Neural progenitor cell (in vitro differentiated cells): ENCODE measurements around the gene PRKAR1A. TPM values are rescaled to one million over a fixed set of nuclear protein-coding genes. Genes with fewer than 3 reads are reported as not detected.

Source experiments
- DNase-seq: peaks from one replicate; pipeline ENCODE4 v3.0.0-alpha.2; 2016; ENCODE audit warnings: low spot score
- H2AFZ ChIP-seq: fragments of 200-600 bp; sonication (generic); replicated peaks from 2 replicates; pipeline ENCODE4 v1.6.1; 2016; ENCODE audit warnings: antibody characterized with exemption
- H3F3A ChIP-seq: fragments of 200-600 bp; sonication (generic); 2 replicates; pipeline ENCODE4 v1.6.1; 2016; ENCODE audit warnings: antibody characterized with exemption, low read depth
- H3K27ac ChIP-seq: fragments of 200-600 bp; sonication (generic); 2 replicates; pipeline ENCODE4 v1.5.1; 2016; ENCODE audit warnings: mild to moderate bottlenecking
- H3K27me3 ChIP-seq: fragments of 200-600 bp; sonication (generic); 2 replicates; pipeline ENCODE4 v1.6.1; 2016; ENCODE audit warnings: mild to moderate bottlenecking, moderate library complexity
- H3K36me3 ChIP-seq: fragments of 200-600 bp; sonication (generic); 2 replicates; pipeline ENCODE4 v1.5.1; 2016
- H3K4me1 ChIP-seq: fragments of 200-600 bp; sonication (generic); 2 replicates; pipeline ENCODE4 v1.6.1; 2016; ENCODE audit warnings: mixed run types
- H3K4me2 ChIP-seq: fragments of 200-600 bp; sonication (generic); 2 replicates; pipeline ENCODE4 v1.6.1; 2016
- H3K4me3 ChIP-seq: fragments of 200-600 bp; sonication (generic); 2 replicates; pipeline ENCODE4 v1.5.1; 2016
- H3K79me2 ChIP-seq: fragments of 200-600 bp; sonication (generic); 2 replicates; pipeline ENCODE4 v1.6.1; 2016; ENCODE audit warnings: low read depth
- H3K9ac ChIP-seq: fragments of 200-600 bp; sonication (generic); 2 replicates; pipeline ENCODE4 v1.6.1; 2016
- H3K9me3 ChIP-seq: fragments of 200-600 bp; sonication (generic); 2 replicates; pipeline ENCODE4 v1.5.1; 2016; ENCODE audit warnings: low read depth
- H4K20me1 ChIP-seq: fragments of 200-600 bp; sonication (generic); 2 replicates; pipeline ENCODE4 v1.6.1; 2016; ENCODE audit warnings: low read depth
- H3K27ac Mint-ChIP-seq: 3 replicates; pipeline ENCODE4 v1.8.0; 2021; ENCODE audit warnings: mixed read lengths
- H3K27me3 Mint-ChIP-seq: 2 replicates; pipeline ENCODE4 v1.8.0; 2022; ENCODE audit warnings: low read depth, mild to moderate bottlenecking, inconsistent platforms, moderate library complexity, mixed read lengths; ENCODE audit not compliant: insufficient read depth
- H3K36me3 Mint-ChIP-seq: 3 replicates; pipeline ENCODE4 v1.8.0; 2021; ENCODE audit warnings: mixed read lengths
- H3K4me1 Mint-ChIP-seq: 3 replicates; pipeline ENCODE4 v1.8.0; 2021; ENCODE audit warnings: mixed read lengths
- H3K4me3 Mint-ChIP-seq: 3 replicates; pipeline ENCODE4 v1.8.0; 2021; ENCODE audit warnings: mild to moderate bottlenecking, moderate library complexity, mixed read lengths
- H3K9me3 Mint-ChIP-seq: 3 replicates; pipeline ENCODE4 v1.8.0; 2020; ENCODE audit warnings: mixed read lengths
- CTCF ChIP-seq: fragments of 200-600 bp; sonication (generic); IDR thresholded peaks from 2 replicates; pipeline ENCODE4 v1.5.1; 2017; ENCODE audit warnings: antibody characterized with exemption, mild to moderate bottlenecking
- EZH2 ChIP-seq: fragments of 200-600 bp; sonication (generic); IDR thresholded peaks from 2 replicates; pipeline ENCODE4 v1.6.1; 2017; ENCODE audit warnings: antibody characterized with exemption, mild to moderate bottlenecking, moderate library complexity
- EZH2phosphoT487 ChIP-seq: fragments of 200-600 bp; sonication (generic); IDR thresholded peaks from 2 replicates; pipeline ENCODE4 v1.6.1; 2017; ENCODE audit warnings: antibody characterized with exemption
- total RNA-seq: library from RNA; depleted of rRNA; stranded (reverse); fragments of >200 nt; gene quantifications from 2 replicates; pipeline ENCODE4 v1.2.3, GENCODE V29; 2015; ENCODE audit warnings: low replicate concordance

Gene PRKAR1A
- total RNA-seq, 1 donor from 2014 or later = 168 TPM

DNA sequence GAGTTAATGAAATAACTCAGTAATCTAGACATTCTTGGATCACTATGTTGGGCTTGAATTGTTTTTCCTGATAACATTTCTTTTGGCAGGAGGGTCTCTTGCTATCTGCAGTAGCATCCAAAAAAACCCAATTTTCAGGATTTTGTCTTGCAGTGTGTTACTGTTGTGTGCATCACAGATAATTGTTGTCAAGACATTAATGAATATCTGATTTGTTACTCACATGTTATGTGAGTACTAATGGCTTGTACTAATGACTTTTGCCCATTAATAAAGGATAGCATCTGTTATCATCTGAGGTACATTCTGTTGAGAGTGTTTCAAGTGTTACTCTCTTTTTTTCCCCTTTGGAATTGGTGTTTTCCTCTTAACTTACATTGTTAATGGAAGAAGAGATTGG is 10.0 kb downstream of the PRKAR1A start:
- H3K27ac Mint-ChIP-seq = no peak overlapping the region
- H3K79me2 ChIP-seq = peaks cover 52% of the 10 kb centered on the region
- H2AFZ ChIP-seq = no peak overlapping the region
- H3K36me3 ChIP-seq = peaks cover 20% of the 10 kb centered on the region
- H3K4me2 ChIP-seq = no peak overlapping the region
- no peak overlapping the region for H3K27ac ChIP-seq
- no peaks in the 10 kb centered on the region for H3F3A ChIP-seq
- H4K20me1 ChIP-seq = peaks cover 28% of the 10 kb centered on the region
- DNase-seq = no peak
- peaks cover under 1% of the 10 kb centered on the region for H3K9me3 Mint-ChIP-seq
- TF ChIP-seq CTCF (no peak), EZH2phosphoT487 (no peak), EZH2 (no peak)
- H3K4me3 ChIP-seq = no peak overlapping the region
- H3K27me3 Mint-ChIP-seq = no peaks in the 10 kb centered on the region
- no peaks in the 10 kb centered on the region for H3K4me1 ChIP-seq
- no peak overlapping the region for H3K9ac ChIP-seq
- no peaks in the 10 kb centered on the region for H3K4me1 Mint-ChIP-seq
- no peaks in the 10 kb centered on the region for H3K27me3 ChIP-seq
- H3K4me3 Mint-ChIP-seq = no peak overlapping the region
- peaks cover 52% of the 10 kb centered on the region for H3K36me3 Mint-ChIP-seq
- H3K9me3 ChIP-seq = no peaks in the 10 kb centered on the region

DNA sequence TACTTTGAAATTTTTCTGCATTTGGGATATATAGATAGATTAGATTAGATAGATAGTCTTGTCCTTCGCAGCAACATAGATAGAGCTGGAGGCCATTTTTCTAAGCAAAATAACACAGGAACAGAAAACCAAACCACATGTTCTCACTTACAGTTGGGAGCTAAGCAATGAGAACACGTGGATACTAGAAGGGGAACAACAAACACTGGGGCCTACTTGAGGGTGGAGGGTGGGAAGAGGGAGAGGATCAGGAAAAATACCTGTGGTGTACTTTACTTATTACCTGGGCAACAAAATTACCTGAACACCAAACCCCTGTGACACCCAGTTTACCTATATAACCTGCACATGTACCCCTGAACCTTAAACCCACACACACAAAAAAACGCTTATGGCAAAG is 14.3 kb downstream of the PRKAR1A start:
- no peak for DNase-seq
- no peaks in the 10 kb centered on the region for H3K4me1 Mint-ChIP-seq
- peaks cover 12% of the 10 kb centered on the region for H4K20me1 ChIP-seq
- H3K27me3 Mint-ChIP-seq = no peaks in the 10 kb centered on the region
- no peaks in the 10 kb centered on the region for H3K9me3 ChIP-seq
- H3K4me2 ChIP-seq = no peak overlapping the region
- H3K27ac Mint-ChIP-seq = no peak overlapping the region
- H3K36me3 ChIP-seq = peaks cover 42% of the 10 kb centered on the region
- peaks cover 10% of the 10 kb centered on the region for H3K79me2 ChIP-seq
- H3K4me3 ChIP-seq = no peak overlapping the region
- peaks cover 50% of the 10 kb centered on the region for H3K36me3 Mint-ChIP-seq
- TF ChIP-seq EZH2phosphoT487 (no peak), CTCF (no peak), EZH2 (no peak)
- H3K4me3 Mint-ChIP-seq = no peak overlapping the region
- H2AFZ ChIP-seq = no peak overlapping the region
- no peaks in the 10 kb centered on the region for H3K9me3 Mint-ChIP-seq
- H3F3A ChIP-seq = no peaks in the 10 kb centered on the region
- no peaks in the 10 kb centered on the region for H3K27me3 ChIP-seq
- no peaks in the 10 kb centered on the region for H3K4me1 ChIP-seq
- no peak overlapping the region for H3K27ac ChIP-seq
- no peak overlapping the region for H3K9ac ChIP-seq

- no peaks in the 10 kb centered on the region for H3K9me3 ChIP-seq
- no peaks in the 10 kb centered on the region for H3K27me3 ChIP-seq
- H3K36me3 ChIP-seq = peaks cover 45% of the 10 kb centered on the region
- no peak for DNase-seq
- H3K9ac ChIP-seq = no peak overlapping the region
- Mint-ChIP-seq H3K4me3 (no peak overlapping the region), H3K9me3 (no peaks in the 10 kb centered on the region), H3K36me3 (peaks cover 50% of the 10 kb centered on the region), H3K4me1 (no peaks in the 10 kb centered on the region), H3K27ac (no peak overlapping the region), H3K27me3 (no peaks in the 10 kb centered on the region)
- H2AFZ ChIP-seq = no peak overlapping the region
- peaks cover 2% of the 10 kb centered on the region for H3K79me2 ChIP-seq
- no peak overlapping the region for H3K4me3 ChIP-seq
- no peaks in the 10 kb centered on the region for H3K4me1 ChIP-seq
- no peaks in the 10 kb centered on the region for H3F3A ChIP-seq
- peaks cover 5% of the 10 kb centered on the region for H4K20me1 ChIP-seq
- no peak overlapping the region for H3K4me2 ChIP-seq
- TF ChIP-seq CTCF = no peak
- TF ChIP-seq EZH2phosphoT487 = no peak
- TF ChIP-seq EZH2 = no peak
- no peak overlapping the region for H3K27ac ChIP-seq
These were observed 15.1 kb downstream of the PRKAR1A start for GRCh38 chr17:68527314-68527713.

DNA sequence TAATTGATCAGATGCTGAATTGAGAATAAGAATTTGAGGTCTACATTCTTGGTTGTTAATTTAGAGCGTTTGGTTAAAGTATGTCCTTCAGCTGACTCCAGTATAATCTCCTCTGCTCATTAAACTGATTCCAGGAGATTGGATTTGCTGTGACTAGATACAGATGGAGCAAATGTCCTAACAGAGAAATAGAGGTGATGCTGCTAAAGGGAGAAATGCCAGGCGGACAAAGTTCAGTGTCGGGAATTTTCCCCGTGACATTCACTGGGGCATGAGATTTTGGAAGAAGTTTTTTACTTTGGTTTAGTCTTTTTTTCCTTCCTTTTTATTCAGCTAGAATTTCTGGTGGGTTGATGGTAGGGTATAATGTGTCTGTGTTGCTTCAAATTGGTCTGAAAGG is 19.0 kb downstream of the PRKAR1A start:
- no peak overlapping the region for H3K27ac Mint-ChIP-seq

More for the DNA sequence above, 19.0 kb downstream of the PRKAR1A start:
- no peaks in the 10 kb centered on the region for H3K9me3 Mint-ChIP-seq
- TF ChIP-seq EZH2 = no peak
- Histone ChIP-seq H3K27ac (no peak overlapping the region), H3K4me2 (no peak overlapping the region), H3F3A (no peaks in the 10 kb centered on the region), H3K4me1 (no peaks in the 10 kb centered on the region), H3K36me3 (peaks cover 34% of the 10 kb centered on the region), H3K79me2 (no peaks in the 10 kb centered on the region), H3K27me3 (no peaks in the 10 kb centered on the region), H3K9me3 (no peaks in the 10 kb centered on the region), H2AFZ (no peak overlapping the region), H3K9ac (peak overlapping the region; percentile 5), H3K4me3 (no peak overlapping the region), H4K20me1 (no peaks in the 10 kb centered on the region)
- H3K4me1 Mint-ChIP-seq = no peaks in the 10 kb centered on the region
- peaks cover 37% of the 10 kb centered on the region for H3K36me3 Mint-ChIP-seq
- DNase-seq = no peak
- H3K4me3 Mint-ChIP-seq = no peak overlapping the region
- no peaks in the 10 kb centered on the region for H3K27me3 Mint-ChIP-seq
